Lower leg skin (tissue), 3 donors: ENCODE measurements around the gene C11orf98.

Experiments
- CTCF ChIP-seq, 3 donors: fragments of 450-650 bp; IDR thresholded peaks; one replicate each; pipeline ENCODE4 v1.5.1; 2016; ENCODE audit warnings: antibody characterized with exemption in 3 of 3, mild to moderate bottlenecking in 3 of 3, moderate library complexity in 2 of 3
- POLR2A ChIP-seq, 2 donors: fragments of 450-650 bp; IDR thresholded peaks; one replicate each; pipeline ENCODE4 v1.6.1; 2016 to 2017; ENCODE audit warnings: antibody characterized with exemption in 2 of 2, mild to moderate bottlenecking in 1 of 2, moderate library complexity in 1 of 2

- TF ChIP-seq CTCF (IDR thresholded peaks at IDR 0.05) = no peak
- TF ChIP-seq POLR2A (IDR thresholded peaks at IDR 0.05) = no peak
These were observed 43.8 kb upstream of the C11orf98 start for GRCh38 chr11:62708793-62709192.
